ENCODE measurements around the gene SV2C.
A peak's percentile ranks its signal among the peaks of the same experiment; 100 is the strongest.
"Not testable (repeated sequence)": the region's sequence is repeated elsewhere in the genome, so short reads cannot be mapped to it uniquely, and the experiment has no call there.

SV2C gene

GRCh38 chr5:76082772-76083554 is at the start of gene SV2C:
Gene SV2C (plus strand): TSS chr5:76083383. CDS start chr5:76131751, 48,368 bp downstream.
- DNase-seq: peak in 1 of 2 donors; percentile 38

- peak in 1 of 2 donors; percentile 3 for DNase-seq
Measured at GRCh38 chr5:76037736-76038151, 45.4 kb upstream of the SV2C start.

- DNase-seq: no peak
Measured at GRCh38 chr5:76038212-76038611, 45.0 kb upstream of the SV2C start.

- no peak for DNase-seq
Measured at GRCh38 chr5:76040806-76041205, 42.4 kb upstream of the SV2C start.

- no peak for DNase-seq
Measured at GRCh38 chr5:76041863-76042262, 41.3 kb upstream of the SV2C start.

- no peak for DNase-seq
Measured at GRCh38 chr5:76046741-76047140, 36.4 kb upstream of the SV2C start.

GRCh38 chr5:76050134-76050533 is 33.0 kb upstream of the SV2C start:
- DNase-seq: no peak

- no peak for DNase-seq
Measured at GRCh38 chr5:76062502-76063041, 20.6 kb upstream of the SV2C start.

- DNase-seq: no peak
Measured at GRCh38 chr5:76065258-76065657, 17.9 kb upstream of the SV2C start.

- no peak for DNase-seq
Measured at GRCh38 chr5:76069061-76069735, 14.0 kb upstream of the SV2C start.

- DNase-seq: peak in 1 of 2 donors; percentile 21
Measured at GRCh38 chr5:76074487-76075065, 8.6 kb upstream of the SV2C start.

GRCh38 chr5:76081811-76082771 is 1.1 kb upstream of the SV2C start:
- DNase-seq: no peak

- peak in 1 of 2 donors; percentile 1 for DNase-seq
Measured at GRCh38 chr5:76083555-76084495, 642 bp downstream of the SV2C start.

GRCh38 chr5:76084496-76085242 is 1.5 kb downstream of the SV2C start:
- no peak for DNase-seq

GRCh38 chr5:76085243-76085579 is 2.0 kb downstream of the SV2C start:
- no peak for DNase-seq

- DNase-seq: no peak
Measured at GRCh38 chr5:76086095-76086494, 2.9 kb downstream of the SV2C start.

GRCh38 chr5:76089156-76089555 is 6.0 kb downstream of the SV2C start:
- DNase-seq: not testable (repeated sequence)

GRCh38 chr5:76091351-76091750 is 8.2 kb downstream of the SV2C start:
- no peak for DNase-seq

GRCh38 chr5:76099286-76099702 is 16.1 kb downstream of the SV2C start:
- DNase-seq: no peak

GRCh38 chr5:76099756-76100155 is 16.6 kb downstream of the SV2C start:
- no peak for DNase-seq

GRCh38 chr5:76104027-76104426 is 20.8 kb downstream of the SV2C start:
- DNase-seq: no peak
